Non-pigmented ciliary epithelial cell (primary cell): ENCODE data around the gene AHRR.

Experiments used
- DNase-seq: peaks from one replicate; pipeline ENCODE4 v3.0.0-alpha.2; 2010; ENCODE audit warnings: low read depth

Gene AHRR

DNA sequence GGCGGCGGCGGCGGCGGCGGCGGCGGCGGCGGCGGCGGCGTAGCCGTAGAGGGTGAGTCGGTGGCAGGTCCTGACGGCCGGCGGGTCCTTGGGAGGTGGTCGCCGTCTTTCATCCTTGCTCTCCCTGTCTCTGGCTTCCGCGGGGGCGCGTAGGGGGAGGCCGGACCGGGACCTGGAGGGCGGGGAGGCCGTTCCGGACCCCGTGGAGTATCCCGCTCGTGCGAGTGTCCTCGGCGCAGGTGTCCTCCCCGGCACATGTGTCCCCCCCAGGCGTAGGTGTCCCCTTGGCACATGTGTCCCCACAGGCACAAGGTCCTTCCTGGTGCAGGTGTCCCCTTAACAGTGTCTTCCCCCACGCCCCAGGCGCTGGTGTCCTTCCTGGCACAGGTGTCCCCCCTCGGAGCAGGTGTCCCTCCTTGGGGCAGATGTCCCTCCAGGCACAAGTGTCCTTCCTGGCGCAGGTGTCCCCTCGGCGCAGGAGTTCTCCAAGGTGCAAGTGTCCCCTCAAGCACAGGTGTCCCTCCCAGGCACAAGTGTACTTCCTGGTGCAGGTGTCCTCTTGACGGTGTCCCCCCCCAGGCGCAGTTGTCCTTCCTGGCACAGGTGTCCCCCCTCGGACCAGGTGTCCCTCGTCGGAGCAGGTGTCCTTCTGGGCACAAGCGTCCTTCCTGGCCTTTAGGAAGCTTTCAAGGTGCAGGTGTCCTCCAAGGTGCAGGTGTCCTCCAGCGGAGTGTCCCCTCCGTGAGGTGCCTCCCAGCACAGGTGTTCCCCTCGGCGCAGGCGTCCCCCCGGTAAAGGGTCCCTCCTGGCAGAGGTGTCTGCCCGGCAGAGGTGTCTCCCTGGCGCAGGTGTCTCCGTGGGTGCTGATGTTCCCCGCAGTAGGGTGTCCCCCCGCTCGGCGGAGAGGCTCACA is 122.0 kb downstream of the AHRR start:
- DNase-seq, result no peak

DNA sequence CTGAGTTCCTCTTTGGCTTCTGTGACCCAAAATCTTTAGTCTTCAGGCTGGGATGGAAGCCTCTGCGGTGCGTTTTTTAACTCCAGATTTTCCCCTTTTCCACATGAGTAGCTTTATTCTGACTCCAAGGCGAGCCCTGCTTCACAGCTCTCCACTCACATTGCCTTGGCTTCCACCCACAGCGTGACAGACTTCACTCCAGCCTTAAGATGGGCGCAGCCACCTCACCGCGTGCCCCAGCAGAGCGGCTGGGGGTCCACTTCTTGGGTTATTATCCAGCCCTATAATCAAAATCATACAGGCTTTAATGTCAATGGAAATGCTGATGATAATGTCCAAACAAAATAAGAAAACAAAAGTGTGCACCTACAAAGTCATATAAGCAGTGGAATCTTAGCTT is 122.7 kb downstream of the AHRR start:
- DNase-seq, result no peak

DNA sequence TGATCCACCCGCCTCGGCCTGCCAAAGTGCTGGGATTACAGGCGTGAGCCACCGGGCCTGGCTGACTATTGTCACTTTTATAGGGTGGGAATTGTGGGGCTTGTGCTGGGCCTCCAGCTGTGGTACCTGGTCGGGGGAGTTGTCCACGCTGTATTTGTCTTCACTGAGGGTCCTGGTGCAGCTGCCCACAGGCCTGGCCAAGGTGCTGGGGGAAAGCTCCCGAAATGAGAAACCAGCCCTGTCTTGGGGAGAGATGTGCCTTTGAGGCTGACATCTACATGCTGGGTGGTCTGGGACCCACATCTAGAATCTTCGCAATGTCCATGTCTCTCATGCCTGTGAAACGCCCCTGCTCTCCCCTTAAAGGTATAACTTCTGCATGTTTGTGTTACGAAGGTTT is 124.1 kb downstream of the AHRR start:
- DNase-seq, result no peak

DNA sequence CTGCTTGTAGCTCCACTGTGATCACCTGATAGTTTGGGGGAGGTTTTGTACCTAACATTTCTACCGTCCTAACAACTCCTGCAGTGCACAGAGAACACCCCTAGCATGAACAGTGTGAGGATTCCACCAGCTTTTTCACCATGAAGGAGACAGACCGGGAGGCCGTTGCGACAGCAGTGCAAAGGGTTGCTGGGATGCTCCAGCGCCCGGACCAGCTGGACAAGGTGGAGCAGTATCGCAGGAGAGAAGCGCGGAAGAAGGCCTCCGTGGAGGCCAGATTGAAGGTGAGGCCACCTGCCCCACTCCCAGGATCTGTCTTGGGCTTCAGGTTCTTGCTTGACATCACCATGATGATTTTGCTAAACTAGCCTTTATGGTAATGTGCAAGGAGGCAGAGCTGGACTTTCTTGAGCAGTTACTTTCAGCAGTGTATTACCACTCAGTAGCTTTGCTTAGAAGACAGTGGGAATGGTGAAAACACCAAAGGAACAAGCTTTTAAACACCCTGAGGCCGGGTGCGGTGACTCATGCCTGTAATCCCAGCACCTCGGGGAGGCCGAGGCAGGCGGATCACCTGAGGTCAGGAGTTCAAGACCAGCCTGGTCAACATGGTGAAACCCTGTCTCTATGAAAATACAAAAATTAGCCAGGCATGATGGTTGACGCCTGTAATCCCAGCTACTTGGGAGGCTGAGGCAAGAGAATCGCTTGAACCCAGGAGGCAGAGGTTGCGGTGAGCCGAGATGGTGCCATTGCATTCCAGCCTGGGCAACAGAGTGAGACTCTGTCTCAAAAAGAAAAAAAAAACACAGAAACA is 124.8 kb downstream of the AHRR start:
- no peak for DNase-seq

DNA sequence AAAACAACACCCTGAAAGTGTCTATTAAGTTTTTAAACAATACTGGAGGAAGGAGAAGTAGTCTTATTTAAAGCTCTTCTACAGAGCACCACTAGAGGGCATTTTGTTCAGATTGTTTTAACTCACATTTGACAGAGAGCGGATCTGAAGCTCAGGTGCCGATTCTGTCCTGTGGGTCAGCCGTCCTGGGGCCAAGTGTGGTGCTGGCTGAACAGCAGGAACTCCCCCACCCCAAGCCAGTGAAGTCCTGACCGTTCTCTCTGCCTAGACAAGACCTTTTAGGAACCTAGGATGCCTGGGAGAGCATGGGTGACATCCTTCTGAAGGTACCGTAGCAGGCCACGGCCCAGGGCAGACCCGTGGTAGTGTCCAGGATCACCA is 125.4 kb downstream of the AHRR start:
- DNase-seq, result no peak

DNA sequence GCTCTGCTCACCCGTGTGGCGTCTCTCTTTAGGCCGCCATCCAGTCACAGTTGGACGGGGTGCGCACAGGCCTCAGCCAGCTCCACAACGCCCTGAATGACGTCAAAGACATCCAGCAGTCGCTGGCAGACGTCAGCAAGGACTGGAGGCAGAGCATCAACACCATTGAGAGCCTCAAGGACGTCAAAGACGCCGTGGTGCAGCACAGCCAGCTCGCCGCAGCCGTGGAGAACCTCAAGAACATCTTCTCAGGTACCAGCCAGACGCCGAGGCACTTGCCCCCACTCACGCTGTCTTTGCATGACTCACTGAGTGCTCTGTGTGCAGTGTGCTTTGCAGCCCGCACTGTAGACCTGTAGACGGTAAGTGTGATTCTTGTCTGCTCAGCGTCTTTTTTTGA is 126.0 kb downstream of the AHRR start:
- no peak for DNase-seq

DNA sequence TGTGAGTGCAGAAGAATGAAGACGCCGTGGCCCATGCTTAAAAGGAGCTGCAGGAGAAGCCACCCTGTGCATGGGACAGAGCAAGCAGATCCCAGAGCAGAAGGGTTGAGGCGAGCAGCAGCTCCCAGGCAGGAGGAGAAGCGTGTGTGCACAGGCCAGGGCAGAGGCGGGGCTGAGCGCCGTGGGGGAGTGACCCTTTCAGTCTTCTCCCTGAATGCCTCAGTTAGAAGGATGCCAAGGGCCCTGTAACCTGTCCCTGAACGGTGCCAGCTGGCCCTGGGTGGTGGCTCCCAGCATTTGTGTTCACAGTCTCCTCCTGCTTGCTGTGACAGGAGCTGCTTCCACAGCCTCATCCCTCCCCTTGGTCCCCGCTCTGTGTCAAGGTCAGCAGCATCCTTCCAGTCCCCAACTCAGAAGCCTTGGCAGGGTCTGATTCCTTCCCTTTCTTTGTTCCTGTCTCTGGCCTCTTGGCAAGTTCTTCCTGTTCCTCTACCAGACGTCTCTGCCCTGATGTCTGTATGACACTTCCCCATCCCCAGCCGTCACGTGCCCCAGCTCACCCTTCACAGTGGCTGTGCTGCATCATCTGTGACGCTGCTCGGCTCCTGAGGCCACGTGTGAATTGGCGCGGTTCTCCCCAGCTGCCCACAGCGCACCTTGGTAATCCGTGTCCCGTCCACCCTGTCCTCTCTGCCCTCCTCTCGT is 126.7 kb downstream of the AHRR start:
- no peak for DNase-seq

DNA sequence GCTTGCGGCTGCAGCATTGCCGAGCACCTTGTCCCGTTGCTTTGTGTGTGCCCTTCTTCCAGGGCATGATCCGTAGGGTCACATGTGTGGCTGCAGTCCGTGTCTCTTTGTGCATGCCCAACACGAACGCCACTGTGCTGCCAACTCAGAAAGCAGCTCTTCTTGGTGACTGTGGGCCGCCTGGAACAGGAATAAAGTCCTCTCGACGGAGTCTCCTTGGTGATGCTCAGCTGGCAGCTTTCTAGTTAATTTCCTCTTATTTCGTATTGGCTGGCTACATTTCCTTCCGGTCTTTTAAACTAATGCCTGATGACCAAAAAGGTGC is 127.2 kb downstream of the AHRR start:
- DNase-seq, result no peak

DNA sequence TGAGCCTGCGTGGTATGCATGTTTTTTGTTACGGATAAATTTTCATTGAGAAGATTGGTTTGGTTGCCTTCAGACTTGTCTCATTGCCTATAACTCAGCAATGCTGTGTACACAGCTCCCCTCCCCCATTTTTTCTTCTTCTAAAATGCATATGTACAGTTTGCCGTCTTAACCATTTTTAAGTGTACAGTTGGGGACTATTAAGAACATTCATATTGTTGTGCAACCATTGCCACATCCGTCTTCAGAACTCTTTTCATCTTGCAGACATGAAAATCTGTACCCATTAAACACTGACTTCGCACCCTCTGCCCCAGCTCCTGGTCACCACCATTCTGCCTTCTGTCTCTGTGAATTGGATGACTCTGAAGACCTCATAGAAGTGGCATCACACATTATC is 127.6 kb downstream of the AHRR start:
- DNase-seq, result no peak

DNA sequence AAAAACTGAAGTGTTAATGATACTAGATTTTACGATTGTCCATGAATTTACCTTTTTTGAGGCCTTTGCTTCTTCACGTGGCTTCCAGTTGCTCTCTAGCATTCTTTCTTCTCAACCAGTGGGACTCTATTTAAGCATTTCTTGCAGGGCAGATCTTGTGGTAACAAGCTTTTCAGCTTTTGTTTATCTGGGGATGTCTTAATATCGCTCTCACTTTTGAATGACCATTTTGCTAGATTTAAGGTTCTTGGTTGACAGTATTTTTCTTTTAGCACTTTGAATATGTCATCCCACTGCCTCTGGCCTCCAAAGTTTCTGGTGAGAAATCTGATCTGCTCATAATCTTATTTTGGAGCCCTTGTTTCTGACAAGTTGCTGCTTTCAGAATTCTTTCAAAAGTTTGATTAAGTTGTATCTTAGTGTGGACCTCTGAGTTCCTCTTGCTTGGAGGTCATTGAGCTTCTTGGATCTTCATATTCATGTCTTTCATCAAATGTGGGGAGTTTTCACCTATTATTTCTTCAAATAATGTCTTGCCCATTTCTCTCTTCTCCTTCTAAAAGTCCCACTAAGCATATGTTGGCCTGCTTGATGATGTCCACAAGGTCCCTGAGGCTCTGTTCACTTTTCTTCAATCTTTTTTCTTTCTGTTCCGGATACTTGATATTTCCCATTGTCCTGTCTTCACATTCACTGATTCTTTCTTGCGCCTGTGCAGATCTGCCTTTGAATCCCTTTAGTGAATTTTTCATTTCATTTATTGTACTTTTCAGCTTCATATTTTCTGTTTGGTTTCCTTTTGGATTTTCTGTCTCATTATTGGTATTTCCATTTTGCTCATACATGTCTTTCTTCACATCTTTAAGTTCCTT is 130.3 kb downstream of the AHRR start:
- DNase-seq, result no peak

DNA sequence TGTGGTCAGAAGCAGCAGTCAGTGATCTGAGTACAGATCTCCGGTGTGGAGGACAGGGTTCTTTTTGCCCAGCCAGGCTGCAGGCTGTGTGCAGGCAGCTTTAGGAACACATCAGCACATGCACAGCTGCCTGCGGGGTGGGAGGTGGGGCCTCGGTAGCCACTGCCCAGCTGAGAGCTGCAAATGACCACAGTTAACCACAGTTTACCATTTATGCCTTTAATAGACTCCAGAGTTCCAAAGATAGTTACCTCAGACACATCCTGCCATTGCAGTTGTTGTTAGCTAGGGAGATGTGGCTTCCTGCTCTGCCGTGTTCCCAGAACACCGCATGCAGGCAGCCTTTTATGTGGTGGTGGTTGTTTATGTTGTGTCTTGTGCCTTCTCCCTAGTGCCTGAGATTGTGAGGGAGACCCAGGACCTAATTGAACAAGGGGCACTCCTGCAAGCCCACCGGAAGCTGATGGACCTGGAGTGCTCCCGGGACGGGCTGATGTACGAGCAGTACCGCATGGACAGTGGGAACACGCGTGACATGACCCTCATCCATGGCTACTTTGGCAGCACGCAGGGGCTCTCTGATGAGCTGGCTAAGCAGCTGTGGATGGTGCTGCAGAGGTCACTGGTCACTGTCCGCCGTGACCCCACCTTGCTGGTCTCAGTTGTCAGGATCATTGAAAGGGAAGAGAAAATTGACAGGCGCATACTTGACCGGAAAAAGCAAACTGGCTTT is 131.6 kb downstream of the AHRR start:
- DNase-seq, result no peak

DNA sequence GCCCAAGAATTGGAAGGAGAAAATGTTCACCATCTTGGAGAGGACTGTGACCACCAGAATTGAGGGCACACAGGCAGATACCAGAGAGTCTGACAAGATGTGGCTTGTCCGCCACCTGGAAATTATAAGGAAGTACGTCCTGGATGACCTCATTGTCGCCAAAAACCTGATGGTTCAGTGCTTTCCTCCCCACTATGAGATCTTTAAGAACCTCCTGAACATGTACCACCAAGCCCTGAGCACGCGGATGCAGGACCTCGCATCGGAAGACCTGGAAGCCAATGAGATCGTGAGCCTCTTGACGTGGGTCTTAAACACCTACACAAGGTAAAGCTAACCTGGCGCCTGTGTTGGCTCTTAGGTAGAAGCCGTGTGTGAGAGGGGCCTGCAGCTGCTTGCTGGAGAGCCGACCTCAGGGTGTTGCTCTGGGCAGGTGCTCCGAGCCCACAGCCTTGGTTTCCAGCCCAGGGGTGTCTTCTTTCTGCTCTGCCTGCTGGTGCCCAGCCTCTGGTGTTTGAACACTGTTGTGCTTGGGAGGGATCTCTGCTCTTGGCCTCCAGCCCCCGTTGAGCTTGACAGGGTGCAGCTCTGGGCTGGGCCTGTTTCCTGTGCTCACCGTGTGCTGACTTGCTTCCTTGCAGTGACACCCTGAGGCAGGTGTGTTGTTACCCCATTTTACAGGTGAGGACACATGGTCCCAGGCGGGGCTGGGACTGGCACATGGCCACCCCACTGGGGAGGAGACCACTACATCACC is 132.4 kb downstream of the AHRR start:
- no peak for DNase-seq

DNA sequence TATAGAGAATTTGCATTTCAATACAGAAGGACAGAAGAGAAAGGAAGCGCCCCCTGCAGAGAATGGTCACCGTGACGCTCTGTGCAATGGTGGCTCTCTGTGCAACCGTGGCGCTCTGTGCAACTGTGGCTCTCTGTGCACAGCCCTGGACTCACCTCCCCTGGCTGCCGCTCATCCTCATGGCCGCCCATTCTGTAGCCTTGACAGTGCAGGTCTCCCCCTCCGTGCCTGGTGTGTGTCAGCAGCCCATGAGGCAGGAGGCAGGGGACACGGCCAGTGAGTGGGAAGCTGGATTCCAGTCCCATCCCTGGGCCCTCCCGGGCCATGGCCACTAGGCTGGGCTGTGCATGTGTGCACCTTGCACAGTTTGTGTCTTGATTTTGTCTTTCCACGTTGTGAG is 133.4 kb downstream of the AHRR start:
- DNase-seq, result no peak

DNA sequence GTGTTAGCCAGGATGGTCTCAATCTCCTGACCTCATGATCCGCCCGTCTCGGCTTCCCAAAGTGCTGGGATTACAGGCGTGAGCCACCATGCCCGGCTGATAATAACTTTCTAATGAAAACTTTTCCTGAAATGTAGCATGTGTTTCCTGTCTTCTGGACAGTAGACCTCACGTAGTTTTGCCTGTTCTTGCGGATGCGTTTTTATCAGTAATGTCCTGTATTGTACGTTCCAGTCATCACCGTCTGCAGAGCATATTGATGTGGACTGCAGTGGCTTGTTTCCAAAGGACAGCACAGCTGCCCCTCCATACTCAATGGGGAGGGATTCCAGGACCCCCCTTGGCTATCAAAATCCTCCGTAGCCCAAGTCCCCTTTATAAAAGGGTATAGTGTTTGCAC is 134.3 kb downstream of the AHRR start:
- DNase-seq, result no peak

DNA sequence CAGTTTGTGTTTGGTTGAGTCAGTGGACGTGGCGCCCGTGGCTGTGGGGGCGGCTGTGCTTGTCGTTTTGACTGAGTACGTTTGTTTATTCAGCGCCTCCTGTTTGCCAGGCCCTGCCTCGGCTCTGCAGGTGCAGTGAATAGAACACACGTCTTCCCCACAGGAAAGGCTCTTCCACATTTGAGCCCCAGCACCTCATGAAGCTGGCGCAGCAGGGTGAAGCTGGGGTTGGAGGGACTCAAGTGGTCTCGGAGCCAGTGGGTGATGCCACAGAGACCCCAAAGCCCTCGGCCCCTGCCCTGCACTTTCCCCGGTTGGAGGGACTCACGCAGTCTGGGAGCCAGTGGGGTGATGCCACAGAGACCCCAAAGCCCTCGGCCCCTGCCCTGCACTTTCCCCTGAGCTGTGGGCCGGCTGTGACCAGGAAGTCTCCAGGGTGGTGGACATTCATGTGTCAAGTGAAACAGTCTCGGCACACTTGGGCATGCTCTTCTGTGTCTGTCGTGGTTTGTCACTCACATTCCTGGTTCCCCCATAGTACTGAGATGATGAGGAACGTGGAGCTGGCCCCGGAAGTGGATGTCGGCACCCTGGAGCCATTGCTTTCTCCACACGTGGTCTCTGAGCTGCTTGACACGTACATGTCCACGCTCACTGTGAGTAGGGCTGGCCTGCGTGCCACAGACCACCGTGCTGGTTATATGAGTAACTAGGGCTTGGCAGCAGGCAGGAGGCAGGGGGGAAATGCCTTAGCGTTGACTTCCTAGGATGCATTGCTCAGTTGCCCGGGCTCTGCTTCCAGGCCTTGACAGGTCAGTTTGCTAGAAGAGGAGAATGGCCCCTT is 135.1 kb downstream of the AHRR start:
- DNase-seq, result no peak

DNA sequence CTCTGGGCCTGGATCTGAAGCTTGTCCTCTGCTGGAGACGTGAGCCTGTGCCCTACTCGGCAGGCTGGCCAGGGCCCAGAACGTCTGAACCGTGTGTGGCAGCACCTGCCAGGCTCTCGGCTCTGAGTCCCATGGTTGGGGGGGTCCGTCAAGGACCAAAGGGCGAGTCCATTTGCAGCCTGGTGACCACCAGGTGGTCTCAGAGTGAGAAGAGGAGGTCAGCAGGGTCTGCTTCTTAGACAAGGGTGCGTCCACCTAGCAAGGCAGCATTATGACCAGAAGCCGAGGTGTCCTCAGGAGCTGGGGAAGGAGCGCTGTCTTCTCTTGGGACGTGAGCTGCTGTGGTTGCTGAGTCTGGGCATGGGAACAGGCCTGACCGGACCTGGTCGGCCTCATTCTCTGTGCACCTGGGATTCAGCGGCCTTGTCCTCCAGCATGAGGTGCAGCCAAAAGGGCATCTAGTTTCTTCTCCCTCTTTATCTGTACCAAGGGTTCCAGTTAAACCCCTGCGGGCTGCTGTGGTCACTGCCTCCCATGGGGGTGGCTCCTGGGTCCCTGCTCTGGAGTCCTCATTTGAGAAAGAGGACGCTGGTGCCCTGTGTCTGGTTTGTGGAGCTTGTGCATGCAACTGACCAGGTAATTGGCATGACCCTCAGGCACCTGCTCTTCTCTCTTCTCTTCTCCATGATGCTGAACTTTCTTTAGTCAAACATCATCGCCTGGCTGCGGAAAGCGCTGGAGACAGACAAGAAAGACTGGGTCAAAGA is 135.9 kb downstream of the AHRR start:
- DNase-seq, result no peak

DNA sequence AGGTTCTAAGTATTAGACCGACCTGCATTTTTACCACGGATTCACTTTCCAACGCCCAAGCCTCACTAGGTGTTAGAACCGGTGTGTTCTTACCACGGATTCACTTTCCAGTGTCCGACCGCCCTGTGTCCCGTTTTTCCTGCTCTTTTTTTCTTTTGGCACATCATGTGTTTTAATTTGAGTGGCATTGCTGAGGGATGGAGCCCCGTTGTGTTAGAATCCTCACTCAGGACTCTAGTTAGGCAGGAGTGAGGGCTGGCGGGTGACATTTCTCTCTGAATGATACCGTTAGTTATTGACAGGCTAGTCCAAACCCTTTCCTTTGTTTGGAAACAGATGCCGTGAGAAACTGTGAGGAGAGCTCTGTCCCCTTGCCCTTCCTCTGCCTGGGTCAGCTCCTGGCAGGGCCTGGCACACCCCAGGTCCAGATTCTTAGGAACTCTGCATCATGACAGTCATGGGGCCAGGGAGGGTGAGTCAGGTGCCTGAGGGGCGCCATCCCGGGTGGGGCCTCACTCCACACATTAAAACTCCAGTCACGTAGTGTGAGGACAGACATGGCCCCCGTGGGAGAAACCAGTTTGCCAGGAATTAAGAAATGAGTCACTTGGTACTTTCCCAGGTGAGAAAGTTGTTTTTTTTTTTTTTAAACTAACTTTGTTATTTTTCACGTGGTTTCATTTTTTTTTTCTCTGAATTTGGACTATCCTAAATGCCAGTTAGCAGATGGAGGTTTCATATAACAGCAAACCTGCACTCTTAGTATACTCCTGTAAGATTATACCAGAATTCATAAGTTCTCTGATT is 137.2 kb downstream of the AHRR start:
- no peak for DNase-seq
